Globus pallidus (tissue), 1 donor: ENCODE data around the gene NR6A1.
"Not testable (repeated sequence)": the region's sequence is repeated elsewhere in the genome, so short reads cannot be mapped to it uniquely, and the experiment has no call there.

Source experiments
- DNase-seq: peaks from one replicate; pipeline ENCODE4 v3.0.0-alpha.2; 2015; ENCODE audit warnings: low spot score

Gene NR6A1

GRCh38 chr9:124615840-124616239 lies 155.3 kb downstream of the NR6A1 start:
- DNase-seq: not testable (repeated sequence)

- no peak for DNase-seq
Measured at GRCh38 chr9:124615100-124615742, 155.9 kb downstream of the NR6A1 start.

- no peak for DNase-seq
Measured at GRCh38 chr9:124613849-124614248, 157.3 kb downstream of the NR6A1 start.

- no peak for DNase-seq
Measured at GRCh38 chr9:124611106-124611505, 160.0 kb downstream of the NR6A1 start.

GRCh38 chr9:124606027-124606426 lies 165.1 kb downstream of the NR6A1 start:
- no peak for DNase-seq

GRCh38 chr9:124605258-124605657 lies 165.9 kb downstream of the NR6A1 start:
- DNase-seq: no peak

- no peak for DNase-seq
Measured at GRCh38 chr9:124602632-124603031, 168.5 kb downstream of the NR6A1 start.

- no peak for DNase-seq
Measured at GRCh38 chr9:124602204-124602603, 168.9 kb downstream of the NR6A1 start.

- no peak for DNase-seq
Measured at GRCh38 chr9:124600407-124600806, 170.7 kb downstream of the NR6A1 start.

- DNase-seq: no peak
Measured at GRCh38 chr9:124599121-124599795, 171.9 kb downstream of the NR6A1 start.

- no peak for DNase-seq
Measured at GRCh38 chr9:124598048-124598447, 173.1 kb downstream of the NR6A1 start.

- DNase-seq: no peak
Measured at GRCh38 chr9:124596172-124596839, 174.8 kb downstream of the NR6A1 start.

GRCh38 chr9:124595743-124596142 lies 175.4 kb downstream of the NR6A1 start:
- no peak for DNase-seq

- DNase-seq: no peak
Measured at GRCh38 chr9:124594673-124595072, 176.4 kb downstream of the NR6A1 start.

- no peak for DNase-seq
Measured at GRCh38 chr9:124594225-124594624, 176.9 kb downstream of the NR6A1 start.

- no peak for DNase-seq
Measured at GRCh38 chr9:124593651-124594058, 177.5 kb downstream of the NR6A1 start.

GRCh38 chr9:124593200-124593599 lies 177.9 kb downstream of the NR6A1 start:
- DNase-seq: no peak

GRCh38 chr9:124590889-124591641 lies 180.0 kb downstream of the NR6A1 start:
- no peak for DNase-seq

- no peak for DNase-seq
Measured at GRCh38 chr9:124584631-124585030, 186.5 kb downstream of the NR6A1 start.

GRCh38 chr9:124583134-124583533 lies 188.0 kb downstream of the NR6A1 start:
- no peak for DNase-seq

GRCh38 chr9:124580186-124580585 lies 190.9 kb downstream of the NR6A1 start:
- no peak for DNase-seq

GRCh38 chr9:124576751-124577150 lies 194.4 kb downstream of the NR6A1 start:
- no peak for DNase-seq
